Ishikawa (cell line): ENCODE results near the gene NSG2.

Experiments used
- CREB1 ChIP-seq: IDR thresholded peaks from 2 replicates; pipeline ENCODE4 v1.6.1; 2012; ENCODE audit warnings: low read depth
- EP300 ChIP-seq: IDR thresholded peaks from 2 replicates; pipeline ENCODE4 v1.6.1; 2012; ENCODE audit warnings: borderline replicate concordance
- TCF12 ChIP-seq: IDR thresholded peaks from 2 replicates; pipeline ENCODE4 v1.6.1; 2012; ENCODE audit warnings: low read depth
- TEAD4 ChIP-seq: IDR thresholded peaks from 2 replicates; pipeline ENCODE4 v1.6.1; 2012
- YY1 ChIP-seq: IDR thresholded peaks from 2 replicates; pipeline ENCODE4 v1.6.1; 2012; ENCODE audit warnings: low read depth
- ZBTB7A ChIP-seq: IDR thresholded peaks from 2 replicates; pipeline ENCODE4 v1.6.1; 2012; ENCODE audit warnings: low read depth
- TF ChIP-seq, protein P1 (sequence below): IDR thresholded peaks from 2 replicates; pipeline ENCODE4 v1.6.1; 2012; ENCODE audit warnings: low read depth, mild to moderate bottlenecking

DNA sequence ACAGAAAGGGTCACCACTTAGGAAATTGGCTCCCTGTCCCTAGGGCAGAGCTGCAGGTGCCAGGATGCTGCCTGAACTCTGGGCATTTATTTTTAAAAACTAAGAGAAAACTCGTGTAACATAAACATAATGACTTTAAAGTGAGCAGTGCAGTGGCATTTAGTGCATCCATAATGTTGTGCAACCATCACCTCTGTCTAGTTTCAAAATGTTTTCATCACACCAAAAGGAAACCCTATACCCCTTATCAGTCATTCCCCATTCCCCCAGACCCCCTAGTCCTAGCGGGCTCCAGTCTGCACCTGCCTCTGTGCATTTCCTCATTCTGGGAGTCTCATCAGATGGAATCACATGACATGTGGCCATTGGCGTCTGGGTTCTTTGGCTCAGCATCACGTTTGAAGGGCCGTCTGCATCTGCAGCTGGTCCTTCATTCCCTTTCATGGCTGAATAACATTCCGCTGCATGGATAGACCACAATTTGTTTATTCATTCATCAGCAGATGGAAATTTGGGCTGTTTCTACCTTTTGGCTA, 55.8 kb downstream of the NSG2 start:
- no peak for TF ChIP-seq YY1
- TF ChIP-seq EP300, result no peak
- no peak for TF ChIP-seq CREB1
- no peak for TF ChIP-seq TCF12
- TF ChIP-seq ZBTB7A, result no peak
- TF ChIP-seq, protein P1, sequence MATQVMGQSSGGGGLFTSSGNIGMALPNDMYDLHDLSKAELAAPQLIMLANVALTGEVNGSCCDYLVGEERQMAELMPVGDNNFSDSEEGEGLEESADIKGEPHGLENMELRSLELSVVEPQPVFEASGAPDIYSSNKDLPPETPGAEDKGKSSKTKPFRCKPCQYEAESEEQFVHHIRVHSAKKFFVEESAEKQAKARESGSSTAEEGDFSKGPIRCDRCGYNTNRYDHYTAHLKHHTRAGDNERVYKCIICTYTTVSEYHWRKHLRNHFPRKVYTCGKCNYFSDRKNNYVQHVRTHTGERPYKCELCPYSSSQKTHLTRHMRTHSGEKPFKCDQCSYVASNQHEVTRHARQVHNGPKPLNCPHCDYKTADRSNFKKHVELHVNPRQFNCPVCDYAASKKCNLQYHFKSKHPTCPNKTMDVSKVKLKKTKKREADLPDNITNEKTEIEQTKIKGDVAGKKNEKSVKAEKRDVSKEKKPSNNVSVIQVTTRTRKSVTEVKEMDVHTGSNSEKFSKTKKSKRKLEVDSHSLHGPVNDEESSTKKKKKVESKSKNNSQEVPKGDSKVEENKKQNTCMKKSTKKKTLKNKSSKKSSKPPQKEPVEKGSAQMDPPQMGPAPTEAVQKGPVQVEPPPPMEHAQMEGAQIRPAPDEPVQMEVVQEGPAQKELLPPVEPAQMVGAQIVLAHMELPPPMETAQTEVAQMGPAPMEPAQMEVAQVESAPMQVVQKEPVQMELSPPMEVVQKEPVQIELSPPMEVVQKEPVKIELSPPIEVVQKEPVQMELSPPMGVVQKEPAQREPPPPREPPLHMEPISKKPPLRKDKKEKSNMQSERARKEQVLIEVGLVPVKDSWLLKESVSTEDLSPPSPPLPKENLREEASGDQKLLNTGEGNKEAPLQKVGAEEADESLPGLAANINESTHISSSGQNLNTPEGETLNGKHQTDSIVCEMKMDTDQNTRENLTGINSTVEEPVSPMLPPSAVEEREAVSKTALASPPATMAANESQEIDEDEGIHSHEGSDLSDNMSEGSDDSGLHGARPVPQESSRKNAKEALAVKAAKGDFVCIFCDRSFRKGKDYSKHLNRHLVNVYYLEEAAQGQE, result no peak
- no peak for TF ChIP-seq TEAD4
